Peyer's patch (tissue), 4 donors: ENCODE measurements around the gene RBM11. TPM values are rescaled to one million over a fixed set of nuclear protein-coding genes. Genes with fewer than 3 reads are reported as not detected.
A peak's percentile ranks its signal among the peaks of the same experiment; 100 is the strongest.

Experiments
- DNase-seq, 3 donors: peaks; one replicate each; pipeline ENCODE4 v3.0.0-alpha.2; 2017 to 2019
- H3K27ac ChIP-seq, 4 donors: fragments of 200-600 bp; sonication (generic); one replicate each; pipeline ENCODE4 v1.5.1; 2016 to 2019
- H3K27me3 ChIP-seq, 2 donors: fragments of 200-600 bp; sonication (generic); one replicate each; pipeline ENCODE4 v1.5.1; 2019
- H3K36me3 ChIP-seq, 3 donors: fragments of 200-600 bp; sonication (generic); one replicate each; pipeline ENCODE4 v1.5.1; 2016 to 2019
- H3K4me1 ChIP-seq, 4 donors: fragments of 200-600 bp; sonication (generic); one replicate each; pipeline ENCODE4 v1.5.1; 2016 to 2019
- H3K4me3 ChIP-seq, 4 donors: fragments of 200-600 bp; sonication (generic); 1 replicate in 3 of 4; 2 replicates in 1 of 4; pipeline ENCODE4 v1.5.1; 2016 to 2019; ENCODE audit warnings: mild to moderate bottlenecking in 1 of 4
- H3K9me3 ChIP-seq, 4 donors: fragments of 200-600 bp; sonication (generic); one replicate each; pipeline ENCODE4 v1.5.1; 2016 to 2019; ENCODE audit warnings: mild to moderate bottlenecking in 1 of 4
- POLR2A ChIP-seq, 2 donors: fragments of 450-650 bp; IDR thresholded peaks; one replicate each; pipeline ENCODE4 v1.5.1; 2017; ENCODE audit warnings: antibody characterized with exemption in 2 of 2, mild to moderate bottlenecking in 2 of 2, moderate library complexity in 2 of 2
- total RNA-seq, 4 donors: library from RNA; depleted of rRNA; stranded (reverse); fragments of >200 nt; gene quantifications; one replicate each; pipeline ENCODE4 v1.1.0, GENCODE V29; 2016
- TF ChIP-seq, protein P1 (sequence below), 6 experiments: fragments of 450-650 bp in 4 of 6; fragments of 200-600 bp in 2 of 6; sonication (generic) in 1 of 6; IDR thresholded peaks; one replicate each; pipeline ENCODE4 v1.5.1; 2017 to 2019; ENCODE audit warnings: antibody characterized with exemption in 6 of 6, mild to moderate bottlenecking in 3 of 6, moderate library complexity in 1 of 6

RBM11 gene
- total RNA-seq, 4 donors from 2014 or later: 3.1 TPM; not detected in 3

DNA sequence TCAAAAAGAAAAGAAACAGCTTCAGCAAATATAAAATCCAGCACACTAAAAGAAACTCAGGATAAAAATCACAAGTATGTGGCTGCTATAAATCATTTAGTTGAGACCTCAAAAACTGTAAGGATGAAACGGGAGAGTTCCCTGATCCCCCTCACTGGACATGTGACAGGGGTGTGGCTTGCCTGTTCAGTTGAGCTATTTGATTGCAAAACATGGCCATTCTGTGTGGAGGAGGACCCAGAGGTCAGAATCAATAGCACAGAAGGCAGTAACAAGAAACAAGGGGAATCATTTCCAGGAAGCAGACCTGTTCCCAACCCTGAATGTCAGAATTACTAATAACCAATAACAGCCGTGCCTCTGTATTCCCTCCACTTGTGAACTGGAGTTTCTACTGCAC lies 27.9 kb downstream of the RBM11 start:
- Histone ChIP-seq H3K27me3 (no peaks in the 10 kb centered on the region), H3K27ac (no peak overlapping the region), H3K36me3 (no peaks in the 10 kb centered on the region), H3K4me1 (no peaks in the 10 kb centered on the region), H3K9me3 (no peaks in the 10 kb centered on the region), H3K4me3 (no peak overlapping the region)
- no peak for TF ChIP-seq POLR2A (IDR thresholded peaks at IDR 0.05)
- TF ChIP-seq, protein P1, sequence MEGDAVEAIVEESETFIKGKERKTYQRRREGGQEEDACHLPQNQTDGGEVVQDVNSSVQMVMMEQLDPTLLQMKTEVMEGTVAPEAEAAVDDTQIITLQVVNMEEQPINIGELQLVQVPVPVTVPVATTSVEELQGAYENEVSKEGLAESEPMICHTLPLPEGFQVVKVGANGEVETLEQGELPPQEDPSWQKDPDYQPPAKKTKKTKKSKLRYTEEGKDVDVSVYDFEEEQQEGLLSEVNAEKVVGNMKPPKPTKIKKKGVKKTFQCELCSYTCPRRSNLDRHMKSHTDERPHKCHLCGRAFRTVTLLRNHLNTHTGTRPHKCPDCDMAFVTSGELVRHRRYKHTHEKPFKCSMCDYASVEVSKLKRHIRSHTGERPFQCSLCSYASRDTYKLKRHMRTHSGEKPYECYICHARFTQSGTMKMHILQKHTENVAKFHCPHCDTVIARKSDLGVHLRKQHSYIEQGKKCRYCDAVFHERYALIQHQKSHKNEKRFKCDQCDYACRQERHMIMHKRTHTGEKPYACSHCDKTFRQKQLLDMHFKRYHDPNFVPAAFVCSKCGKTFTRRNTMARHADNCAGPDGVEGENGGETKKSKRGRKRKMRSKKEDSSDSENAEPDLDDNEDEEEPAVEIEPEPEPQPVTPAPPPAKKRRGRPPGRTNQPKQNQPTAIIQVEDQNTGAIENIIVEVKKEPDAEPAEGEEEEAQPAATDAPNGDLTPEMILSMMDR (IDR thresholded peaks at IDR 0.05): no peak
- no peak for DNase-seq

DNA sequence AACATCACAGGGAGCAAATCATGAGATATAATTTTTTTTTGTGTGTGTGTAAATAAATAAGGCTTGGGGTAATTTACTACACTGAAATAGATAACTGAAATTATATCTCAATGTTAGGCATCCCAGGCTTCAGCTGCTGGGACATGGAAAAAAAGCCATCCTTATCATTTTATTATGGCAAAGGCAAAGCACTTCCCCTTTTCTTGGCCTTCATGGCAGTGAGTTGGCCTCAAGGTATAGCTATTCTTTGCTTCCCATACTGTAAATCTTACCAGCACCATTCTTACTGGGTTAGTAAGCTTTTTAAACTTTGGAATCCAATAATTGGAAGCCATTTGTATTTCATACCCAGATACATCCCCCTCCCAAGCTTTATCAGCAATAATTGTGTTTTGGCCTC lies 29.0 kb downstream of the RBM11 start:
- H3K4me1 ChIP-seq: no peaks in the 10 kb centered on the region
- TF ChIP-seq, protein P1 (IDR thresholded peaks at IDR 0.05): no peak
- TF ChIP-seq POLR2A (IDR thresholded peaks at IDR 0.05): no peak

DNA sequence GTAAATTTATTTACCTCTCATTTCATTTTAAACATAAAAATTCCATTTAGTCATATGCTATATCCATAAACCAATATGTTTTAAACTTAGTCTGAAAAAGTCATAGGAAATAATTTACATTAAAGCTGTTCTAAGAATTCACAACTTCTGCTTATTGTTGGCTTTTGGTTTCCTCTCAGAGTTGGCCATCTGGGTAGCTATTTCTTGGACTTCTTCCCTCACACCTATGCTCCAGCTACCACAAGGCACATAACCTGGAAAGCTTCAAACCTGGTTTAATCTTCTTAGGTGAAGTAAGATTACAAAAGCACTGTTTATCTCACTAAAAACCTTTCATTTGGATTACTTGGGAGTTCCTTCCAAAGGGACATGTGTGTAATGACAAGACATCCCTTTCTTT lies 29.8 kb downstream of the RBM11 start:
- TF ChIP-seq, protein P1 (IDR thresholded peaks at IDR 0.05): no peak
- TF ChIP-seq POLR2A (IDR thresholded peaks at IDR 0.05): no peak
- no peak for DNase-seq
- Histone ChIP-seq H3K27me3 (no peaks in the 10 kb centered on the region), H3K36me3 (no peaks in the 10 kb centered on the region), H3K4me3 (no peak overlapping the region), H3K4me1 (no peaks in the 10 kb centered on the region), H3K9me3 (no peaks in the 10 kb centered on the region), H3K27ac (no peak overlapping the region)

More for the DNA sequence above, 29.0 kb downstream of the RBM11 start:
- H3K27ac ChIP-seq: no peak overlapping the region
- no peak overlapping the region for H3K4me3 ChIP-seq
- H3K36me3 ChIP-seq: no peaks in the 10 kb centered on the region
- no peaks in the 10 kb centered on the region for H3K9me3 ChIP-seq
- H3K27me3 ChIP-seq: no peaks in the 10 kb centered on the region
- DNase-seq: no peak

DNA sequence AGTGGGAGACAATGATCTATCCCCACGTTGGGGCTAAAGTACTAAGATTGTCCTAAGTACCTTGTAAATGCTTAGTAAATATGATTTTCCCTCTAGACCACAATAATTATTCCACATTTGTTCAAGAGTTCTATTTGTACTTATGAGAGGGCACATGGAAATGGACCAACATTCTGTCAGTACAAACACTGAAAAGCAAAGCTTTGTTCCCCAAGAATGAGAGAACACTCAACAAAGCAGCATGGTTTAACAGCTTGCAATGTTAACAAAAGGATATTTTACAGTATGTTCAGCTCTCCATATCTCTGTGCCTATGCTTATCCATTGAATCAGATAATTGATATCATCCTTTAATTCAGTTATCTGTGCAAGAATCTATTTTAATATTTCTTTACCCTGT lies 35.4 kb downstream of the RBM11 start:
- no peak for DNase-seq
- Histone ChIP-seq H3K27me3 (no peaks in the 10 kb centered on the region), H3K36me3 (no peaks in the 10 kb centered on the region), H3K27ac (no peak overlapping the region), H3K4me3 (no peak overlapping the region), H3K9me3 (no peaks in the 10 kb centered on the region), H3K4me1 (no peaks in the 10 kb centered on the region)
- TF ChIP-seq, protein P1 (IDR thresholded peaks at IDR 0.05): no peak
- no peak for TF ChIP-seq POLR2A (IDR thresholded peaks at IDR 0.05)

DNA sequence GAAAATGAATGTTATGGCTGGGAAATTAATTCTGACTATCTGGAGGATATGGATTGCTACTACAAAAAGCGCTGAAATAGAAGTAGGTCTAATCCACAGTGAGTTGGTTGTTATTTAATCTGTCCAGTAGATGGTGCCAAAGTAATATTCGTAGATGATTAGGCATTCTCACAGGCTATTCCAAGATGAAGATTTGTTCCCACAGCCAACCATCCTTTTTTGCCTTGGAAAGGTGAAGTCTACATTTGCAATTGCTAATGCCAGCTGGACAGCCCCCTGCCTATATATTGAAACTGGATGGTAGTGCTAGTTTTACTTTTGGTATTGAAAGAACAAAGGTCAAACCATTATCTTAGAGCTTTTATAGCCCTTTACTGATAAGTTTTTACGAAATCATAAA lies 43.8 kb downstream of the RBM11 start:
- Histone ChIP-seq H3K36me3 (no peaks in the 10 kb centered on the region), H3K4me3 (peak overlapping the region in 2 of 4 donors; percentile 21 to 34), H3K27me3 (no peaks in the 10 kb centered on the region), H3K9me3 (no peaks in the 10 kb centered on the region), H3K27ac (peak overlapping the region in 2 of 4 donors; percentile 26 to 80), H3K4me1 (peaks cover 0 to 9% (median 0%) of the 10 kb centered on the region in 4 donors)
- TF ChIP-seq, protein P1 (IDR thresholded peaks at IDR 0.05): peak in 4 of 6 experiments; percentile 56 to 79 (median 68)
- no peak for TF ChIP-seq POLR2A (IDR thresholded peaks at IDR 0.05)
- DNase-seq: no peak
